Keratinocyte (primary cell): Measurements from ENCODE around the gene GLCE. TPM values are rescaled to one million over a fixed set of nuclear protein-coding genes. Genes with fewer than 3 reads are reported as not detected.

ENCODE experiments used
- DNase-seq: peaks from one replicate; pipeline ENCODE4 v3.0.0-alpha.2; 2011; ENCODE audit warnings: low read depth, missing footprints, low spot score
- FAIRE-seq: peaks from 2 replicates; lab custom pipeline; 2011; peaks lifted over from hg19 to GRCh38; lab: Jason Lieb, UNC
- H2AFZ ChIP-seq: 2 replicates; pipeline ENCODE4 v1.6.0; 2012; ENCODE audit warnings: low read length, control low read depth, inconsistent platforms; ENCODE audit not compliant: control insufficient read depth
- H3K27ac ChIP-seq: 2 replicates; pipeline ENCODE4 v1.5.1; 2011; ENCODE audit warnings: low read length; ENCODE audit not compliant: control insufficient read depth, insufficient read depth
- H3K27me3 ChIP-seq: 3 replicates; pipeline ENCODE4 v1.6.0; 2011; ENCODE audit warnings: low read length; ENCODE audit not compliant: control insufficient read depth, insufficient read depth; ENCODE audit errors: extremely low read depth
- H3K36me3 ChIP-seq, 2 experiments: 2 replicates in 1 of 2; 3 replicates in 1 of 2; pipeline ENCODE4 v1.5.1; 2011; ENCODE audit warnings: low read length in 2 of 2, mild to moderate bottlenecking in 1 of 2; ENCODE audit not compliant: control insufficient read depth in 2 of 2, insufficient read depth in 2 of 2; ENCODE audit errors: extremely low read depth in 1 of 2
- H3K4me1 ChIP-seq: 3 replicates; pipeline ENCODE4 v1.5.1; 2011; ENCODE audit warnings: low read length; ENCODE audit not compliant: control insufficient read depth, insufficient read depth; ENCODE audit errors: extremely low read depth
- H3K4me2 ChIP-seq: 3 replicates; pipeline ENCODE4 v1.6.0; 2011; ENCODE audit warnings: low read depth, low read length; ENCODE audit not compliant: control insufficient read depth, insufficient read depth; ENCODE audit errors: extremely low read depth
- H3K4me3 ChIP-seq, 3 experiments: fragments of 200-600 bp in 1 of 3; sonication (generic) in 1 of 3; 2 replicates in 2 of 3; 3 replicates in 1 of 3; pipeline ENCODE4 v1.5.1; 2011 to 2016; ENCODE audit warnings: low read length in 3 of 3, mild to moderate bottlenecking in 3 of 3, control low read depth in 2 of 3, inconsistent platforms in 1 of 3, low read depth in 1 of 3, mixed read lengths in 1 of 3, mixed run types in 1 of 3, moderate library complexity in 1 of 3; ENCODE audit not compliant: control insufficient read depth in 2 of 3, insufficient read depth in 2 of 3; ENCODE audit errors: extremely low read depth in 1 of 3
- H3K79me2 ChIP-seq: 2 replicates; pipeline ENCODE4 v1.6.0; 2012; ENCODE audit warnings: low read length; ENCODE audit not compliant: control insufficient read depth, insufficient read depth
- H3K9ac ChIP-seq: 3 replicates; pipeline ENCODE4 v1.6.0; 2011; ENCODE audit warnings: low read length; ENCODE audit not compliant: control insufficient read depth, insufficient read depth; ENCODE audit errors: extremely low read depth
- H3K9me1 ChIP-seq: 3 replicates; pipeline ENCODE4 v1.6.0; 2011; ENCODE audit warnings: low read length; ENCODE audit not compliant: control insufficient read depth, insufficient read depth; ENCODE audit errors: extremely low read depth
- H3K9me3 ChIP-seq: 2 replicates; pipeline ENCODE4 v1.5.1; 2012; ENCODE audit warnings: low read depth, low read length; ENCODE audit not compliant: control insufficient read depth
- H4K20me1 ChIP-seq: 3 replicates; pipeline ENCODE4 v1.6.0; 2011; ENCODE audit warnings: low read length; ENCODE audit not compliant: control insufficient read depth, insufficient read depth; ENCODE audit errors: extremely low read depth
- EZH2 ChIP-seq: IDR thresholded peaks from one replicate; pipeline ENCODE4 v1.6.1; 2012; ENCODE audit warnings: inconsistent platforms, mild to moderate bottlenecking, low read length, moderate library complexity
- dilution Hi-C: fragments of 300-500 bp; cut with MboI; formaldehyde crosslinking; loops from one replicate; pipeline ENCODE4 v1.7.0; 2020; ENCODE audit warnings: low sequenced_read_pairs; ENCODE audit not compliant: extremely low pct_ligation_motif_present
- polyA plus RNA-seq, 5 experiments: library from polyadenylated mRNA; depleted of rRNA in 3 of 5; stranded (reverse) in 3 of 5; stranded (forward) in 1 of 5; unstranded in 1 of 5; fragments of >200 nt; gene quantifications; 1 replicate in 1 of 5; 2 replicates in 3 of 5; 3 replicates in 1 of 5; pipeline versions ENCODE4 v1.2.1 to v1.2.3, GENCODE V29; 2011 to 2012; ENCODE audit warnings: missing spikeins in 2 of 5, low read depth in 1 of 5, low replicate concordance in 1 of 5
- TF ChIP-seq, protein P1 (sequence below), 3 experiments: IDR thresholded peaks in 1 of 3; conservative IDR thresholded peaks in 1 of 3; optimal IDR thresholded peaks in 1 of 3; 2 replicates in 2 of 3; 3 replicates in 1 of 3; pipeline versions ENCODE3 to v1.5.1; 2011; ENCODE audit warnings: low read length in 3 of 3, mild to moderate bottlenecking in 3 of 3, moderate library complexity in 2 of 3, control low read depth in 1 of 3, inconsistent platforms in 1 of 3; ENCODE audit not compliant: insufficient read depth in 2 of 3; ENCODE audit errors: extremely low read depth in 1 of 3

The GLCE gene
- polyA plus RNA-seq, 1 donor (not counting 4 experiments of a cell fraction or from before 2014, with no cell fraction given) = 16.3 TPM

DNA sequence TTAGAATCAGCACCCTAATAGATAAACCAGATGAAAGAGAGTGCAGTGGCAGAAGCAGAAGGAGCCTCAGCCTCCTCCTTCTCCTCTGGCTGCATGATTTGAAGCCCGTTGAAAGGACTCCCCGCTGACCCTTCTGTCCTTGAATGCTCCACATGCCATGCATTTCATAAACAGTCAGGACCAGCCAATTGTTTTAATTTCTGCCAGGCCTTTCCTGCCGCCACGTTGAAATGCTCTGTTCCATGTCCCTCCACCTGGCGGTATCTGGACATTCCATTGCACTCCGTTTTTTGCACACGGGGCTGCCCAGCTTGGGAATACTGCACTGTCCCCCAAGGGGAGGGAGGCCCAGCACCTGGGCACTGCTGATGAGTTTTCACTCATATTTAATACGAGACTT is 35.2 kb upstream of the GLCE start:
- H3K27ac ChIP-seq = no peak overlapping the region
- FAIRE-seq = no peak
- dilution Hi-C loops = no loop called here

DNA sequence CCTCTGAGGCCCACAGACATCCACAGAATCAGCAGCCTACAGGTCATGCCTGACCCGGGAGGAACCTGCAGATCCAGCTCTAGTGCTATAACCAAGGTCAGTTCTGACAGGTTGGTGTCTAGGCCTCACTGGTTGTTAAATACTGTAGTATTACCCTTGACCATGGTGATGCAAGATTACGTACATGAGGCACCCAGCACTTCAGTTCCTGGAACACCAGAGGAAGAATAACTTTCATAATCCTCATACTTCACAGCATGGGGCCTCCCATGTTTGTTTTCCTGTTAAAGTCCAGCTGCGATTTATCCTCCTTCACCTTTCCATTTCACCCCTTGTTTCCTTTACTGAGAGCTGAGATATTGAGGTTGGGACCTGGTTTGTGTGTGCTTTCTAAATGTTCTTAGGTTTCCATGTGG is 34.4 kb upstream of the GLCE start:
- peaks cover 10% of the 10 kb centered on the region for H3K4me1 ChIP-seq
- H3K9me3 ChIP-seq = no peaks in the 10 kb centered on the region
- H2AFZ ChIP-seq = no peak overlapping the region
- H3K27ac ChIP-seq = no peak overlapping the region
- DNase-seq (no peak), FAIRE-seq (no peak)
- no peak overlapping the region for H3K9ac ChIP-seq
- no peaks in the 10 kb centered on the region for H3K9me1 ChIP-seq
- H3K4me2 ChIP-seq = no peak overlapping the region
- H3K79me2 ChIP-seq = no peaks in the 10 kb centered on the region
- dilution Hi-C loops = no loop called here
- H4K20me1 ChIP-seq = no peaks in the 10 kb centered on the region
- H3K36me3 ChIP-seq = no peaks in the 10 kb centered on the region
- H3K27me3 ChIP-seq = peaks cover 8% of the 10 kb centered on the region
- TF ChIP-seq, protein P1, sequence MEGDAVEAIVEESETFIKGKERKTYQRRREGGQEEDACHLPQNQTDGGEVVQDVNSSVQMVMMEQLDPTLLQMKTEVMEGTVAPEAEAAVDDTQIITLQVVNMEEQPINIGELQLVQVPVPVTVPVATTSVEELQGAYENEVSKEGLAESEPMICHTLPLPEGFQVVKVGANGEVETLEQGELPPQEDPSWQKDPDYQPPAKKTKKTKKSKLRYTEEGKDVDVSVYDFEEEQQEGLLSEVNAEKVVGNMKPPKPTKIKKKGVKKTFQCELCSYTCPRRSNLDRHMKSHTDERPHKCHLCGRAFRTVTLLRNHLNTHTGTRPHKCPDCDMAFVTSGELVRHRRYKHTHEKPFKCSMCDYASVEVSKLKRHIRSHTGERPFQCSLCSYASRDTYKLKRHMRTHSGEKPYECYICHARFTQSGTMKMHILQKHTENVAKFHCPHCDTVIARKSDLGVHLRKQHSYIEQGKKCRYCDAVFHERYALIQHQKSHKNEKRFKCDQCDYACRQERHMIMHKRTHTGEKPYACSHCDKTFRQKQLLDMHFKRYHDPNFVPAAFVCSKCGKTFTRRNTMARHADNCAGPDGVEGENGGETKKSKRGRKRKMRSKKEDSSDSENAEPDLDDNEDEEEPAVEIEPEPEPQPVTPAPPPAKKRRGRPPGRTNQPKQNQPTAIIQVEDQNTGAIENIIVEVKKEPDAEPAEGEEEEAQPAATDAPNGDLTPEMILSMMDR (optimal IDR thresholded peaks at IDR 0.05 in 1 of 3, IDR thresholded peaks at IDR 0.05 in 1 of 3, conservative IDR thresholded peaks at IDR 0.05 in 1 of 3; ENCODE audit: extremely low read depth in 1 of 3, insufficient read depth in 2 of 3, low read length in 3 of 3) = no peak
- H3K4me3 ChIP-seq = no peak overlapping the region

More for the DNA sequence above, 35.2 kb upstream of the GLCE start:
- no peaks in the 10 kb centered on the region for H3K79me2 ChIP-seq
- no peak overlapping the region for H3K9ac ChIP-seq
- no peaks in the 10 kb centered on the region for H4K20me1 ChIP-seq
- H3K27me3 ChIP-seq = peaks cover 13% of the 10 kb centered on the region
- H3K9me1 ChIP-seq = no peaks in the 10 kb centered on the region
- no peak for DNase-seq
- no peak overlapping the region for H3K4me3 ChIP-seq
- H3K36me3 ChIP-seq = no peaks in the 10 kb centered on the region
- TF ChIP-seq, protein P1 (optimal IDR thresholded peaks at IDR 0.05 in 1 of 3, IDR thresholded peaks at IDR 0.05 in 1 of 3, conservative IDR thresholded peaks at IDR 0.05 in 1 of 3; ENCODE audit: extremely low read depth in 1 of 3, insufficient read depth in 2 of 3, low read length in 3 of 3) = no peak
- no peak for TF ChIP-seq EZH2
- H2AFZ ChIP-seq = no peak overlapping the region
- H3K4me2 ChIP-seq = no peak overlapping the region
- peaks cover 10% of the 10 kb centered on the region for H3K4me1 ChIP-seq
- no peaks in the 10 kb centered on the region for H3K9me3 ChIP-seq
